T-helper 1 cell treated with Interleukin-12 subunit alpha and Interleukin-12 subunit beta and Interleukin-4 antibody, amounts not matched to agents 30 ng/mL and 1 ng/mL, for 36 hours (primary cell): ENCODE results near the gene MESD. TPM values are rescaled to one million over a fixed set of nuclear protein-coding genes. Genes with fewer than 3 reads are reported as not detected.

ENCODE experiments used
- intact Hi-C: fragments of 100-400 bp; cut with micrococcal nuclease; formaldehyde crosslinking; loops from one replicate; pipeline ENCODE4 v1.15.1; 2024
- total RNA-seq: library from RNA; stranded (reverse); gene quantifications from 2 replicates; pipeline ENCODE4 v1.2.3, GENCODE V29; 2022

The MESD gene
- total RNA-seq, 1 donor from 2014 or later = 37.6 TPM

GRCh38 chr15:80942266-80942665, 47.4 kb downstream of the MESD start:
- intact Hi-C loops = no loop called here

DNA sequence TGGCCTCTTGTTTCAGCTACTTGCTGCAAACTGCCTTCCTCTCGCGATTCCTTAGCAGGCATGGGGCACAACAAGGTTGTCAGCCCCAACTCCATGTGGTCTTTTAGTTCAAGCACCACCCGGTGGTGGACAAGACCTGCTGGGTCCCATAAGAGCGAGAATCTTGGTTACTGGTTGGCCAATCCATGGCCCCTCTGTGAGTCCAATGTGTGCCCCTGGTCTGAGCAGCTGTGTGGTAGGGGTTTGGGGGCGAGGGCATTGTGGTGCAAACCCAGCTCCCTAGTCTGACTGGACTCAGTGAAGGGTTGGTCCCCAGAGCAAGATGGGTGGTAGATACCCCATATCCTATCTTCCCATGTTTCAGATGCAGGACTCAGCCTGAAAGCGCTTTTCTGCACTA, 48.8 kb downstream of the MESD start:
- intact Hi-C loops = no loop called here

DNA sequence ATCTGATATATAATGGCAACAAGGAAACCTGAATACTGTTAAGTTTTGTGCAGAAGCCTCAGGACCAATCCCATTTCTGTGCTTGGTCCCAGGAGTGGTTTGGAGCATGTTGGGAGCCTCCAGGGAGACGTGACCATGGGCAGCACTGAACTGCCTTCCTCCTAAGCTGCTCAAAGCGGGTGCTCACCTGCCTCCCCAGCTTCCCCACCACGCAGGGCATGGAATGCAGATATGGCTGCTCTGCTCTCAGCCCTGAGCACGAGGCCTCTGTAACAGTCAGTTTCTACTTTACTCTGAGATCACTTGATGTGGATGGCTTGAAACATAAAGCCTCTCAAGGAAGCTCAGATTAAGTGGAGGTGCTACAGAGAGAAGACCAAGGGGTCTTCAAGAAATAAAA, 49.3 kb downstream of the MESD start:
- intact Hi-C loops = no loop called here

DNA sequence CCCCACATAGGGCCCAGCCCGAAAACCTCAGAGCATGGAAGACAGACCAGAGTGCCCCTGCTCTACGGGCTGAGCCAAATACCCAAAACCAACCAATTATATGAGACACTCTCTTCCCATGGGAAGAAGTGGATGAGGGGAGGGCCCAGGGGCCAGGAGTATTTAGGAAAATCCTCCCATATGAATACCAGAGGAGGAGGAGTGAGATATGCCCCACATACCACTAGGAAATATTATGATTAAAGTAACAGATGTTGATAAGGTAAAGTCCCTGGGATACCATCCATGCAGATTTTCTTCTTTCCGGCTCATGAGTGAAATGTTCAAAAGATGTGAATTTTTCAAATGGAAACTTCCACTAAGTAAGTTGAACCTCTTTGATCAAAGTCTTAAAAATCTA, 50.4 kb downstream of the MESD start:
- intact Hi-C loops = no loop called here

GRCh38 chr15:80937718-80938117, 51.9 kb downstream of the MESD start:
- intact Hi-C loops = no loop called here

- intact Hi-C loops = no loop called here
Measured at GRCh38 chr15:80936288-80937078, 53.1 kb downstream of the MESD start.

- intact Hi-C loops = no loop called here
Measured at GRCh38 chr15:80934761-80935221, 54.8 kb downstream of the MESD start.

GRCh38 chr15:80932989-80933388, 56.6 kb downstream of the MESD start:
- intact Hi-C loops = no loop called here

DNA sequence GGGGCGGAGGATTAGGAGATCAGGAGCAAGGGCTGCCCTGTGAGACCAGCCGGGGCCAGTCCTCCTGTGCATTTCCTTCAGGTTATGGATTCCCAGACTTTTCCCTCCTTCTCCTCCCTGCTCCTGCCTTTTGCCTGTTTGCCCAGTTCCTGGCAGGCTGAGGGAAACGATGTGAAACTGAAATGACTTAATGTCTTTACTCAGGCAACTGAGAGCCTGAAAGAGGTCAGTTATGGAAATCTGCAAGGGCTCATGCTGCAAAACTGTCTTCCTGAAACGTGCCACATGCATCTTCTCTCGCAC, 57.2 kb downstream of the MESD start:
- intact Hi-C loops = no loop called here

GRCh38 chr15:80931721-80932512, 57.7 kb downstream of the MESD start:
- intact Hi-C loops = no loop called here

- intact Hi-C loops = no loop called here
Measured at GRCh38 chr15:80931191-80931590, 58.4 kb downstream of the MESD start.

- intact Hi-C loops = no loop called here
Measured at GRCh38 chr15:80929689-80930088, 59.9 kb downstream of the MESD start.

GRCh38 chr15:80929225-80929624, 60.4 kb downstream of the MESD start:
- intact Hi-C loops = no loop called here

- intact Hi-C loops = no loop called here
Measured at GRCh38 chr15:80926126-80926525, 63.5 kb downstream of the MESD start.

GRCh38 chr15:80925597-80926059, 64.0 kb downstream of the MESD start:
- intact Hi-C loops = no loop called here

GRCh38 chr15:80924278-80924677, 65.3 kb downstream of the MESD start:
- intact Hi-C loops = no loop called here

DNA sequence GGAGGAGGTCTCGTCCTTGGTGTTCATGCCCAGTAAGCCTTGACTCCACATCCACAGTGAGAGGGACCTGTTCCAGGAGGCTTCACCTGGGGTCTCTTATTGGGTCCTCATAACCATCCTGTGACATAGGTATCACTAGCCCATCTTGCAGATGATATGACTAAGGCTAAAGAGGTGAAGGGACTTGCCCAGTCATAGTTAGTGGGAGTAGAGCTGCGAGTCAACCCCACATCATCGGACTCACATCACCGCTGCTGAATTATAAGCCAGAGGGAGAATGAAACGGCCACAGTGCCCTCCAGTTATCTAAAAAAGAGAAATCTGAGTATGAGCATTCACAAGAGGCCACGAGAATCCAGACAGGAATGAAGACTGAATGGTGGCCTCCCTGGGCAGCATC, 66.0 kb downstream of the MESD start:
- intact Hi-C loops = no loop called here

DNA sequence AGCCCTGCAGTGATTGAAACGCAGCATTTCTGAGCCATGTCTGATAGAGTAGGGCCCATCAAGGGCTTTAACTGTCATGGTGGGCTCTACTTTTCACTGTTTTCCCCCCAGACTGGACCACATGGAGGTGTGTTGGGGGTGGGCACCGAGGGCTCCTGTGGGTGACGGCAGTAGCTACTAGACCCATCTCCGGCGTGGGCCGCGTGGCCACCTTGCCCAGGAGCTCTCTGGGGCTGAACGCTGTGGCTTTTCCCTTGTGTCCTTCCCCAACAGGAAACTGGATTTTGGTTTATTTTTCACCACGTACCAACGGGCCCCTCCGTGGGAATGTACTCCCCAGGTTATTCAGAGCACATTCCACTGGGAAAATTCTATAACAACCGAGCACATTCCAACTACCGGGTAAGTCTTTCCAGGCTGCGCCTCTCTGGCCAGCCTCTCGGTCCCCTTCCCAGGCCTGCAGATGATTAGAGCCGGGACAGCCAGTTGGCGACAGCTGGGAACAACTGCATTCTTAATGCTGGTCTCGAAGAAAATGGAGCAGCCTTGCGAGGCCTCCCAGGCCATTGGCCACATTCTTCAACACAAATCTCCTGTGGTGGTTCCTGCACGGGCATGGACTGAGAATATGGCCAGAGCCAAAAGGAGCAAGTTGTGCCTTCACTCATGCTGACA, 67.7 kb downstream of the MESD start:
- intact Hi-C loops = no loop called here

GRCh38 chr15:80920271-80920699, 69.3 kb downstream of the MESD start:
- intact Hi-C loops = no loop called here

GRCh38 chr15:80918196-80918783, 71.3 kb downstream of the MESD start:
- intact Hi-C loops = no loop called here

- intact Hi-C loops = no loop called here
Measured at GRCh38 chr15:80916056-80916455, 73.6 kb downstream of the MESD start.

GRCh38 chr15:80915472-80915871, 74.1 kb downstream of the MESD start:
- intact Hi-C loops = no loop called here
